DOHH2 (cell line): Measurements from ENCODE around the gene RESP18.

Experiments used
- EZH2phosphoT487 ChIP-seq: fragments of 200-600 bp; sonication (generic); IDR thresholded peaks from 2 replicates; pipeline ENCODE4 v1.6.1; 2017; ENCODE audit warnings: borderline replicate concordance, mild to moderate bottlenecking, antibody characterized with exemption, low read length, moderate library complexity, mixed read lengths
- TF ChIP-seq, protein P1 (sequence below): fragments of 200-600 bp; sonication (generic); IDR thresholded peaks from one replicate; pipeline ENCODE4 v1.5.1; 2014; ENCODE audit warnings: antibody characterized with exemption, mild to moderate bottlenecking, low read depth, low read length; ENCODE audit not compliant: poor library complexity, severe bottlenecking

DNA sequence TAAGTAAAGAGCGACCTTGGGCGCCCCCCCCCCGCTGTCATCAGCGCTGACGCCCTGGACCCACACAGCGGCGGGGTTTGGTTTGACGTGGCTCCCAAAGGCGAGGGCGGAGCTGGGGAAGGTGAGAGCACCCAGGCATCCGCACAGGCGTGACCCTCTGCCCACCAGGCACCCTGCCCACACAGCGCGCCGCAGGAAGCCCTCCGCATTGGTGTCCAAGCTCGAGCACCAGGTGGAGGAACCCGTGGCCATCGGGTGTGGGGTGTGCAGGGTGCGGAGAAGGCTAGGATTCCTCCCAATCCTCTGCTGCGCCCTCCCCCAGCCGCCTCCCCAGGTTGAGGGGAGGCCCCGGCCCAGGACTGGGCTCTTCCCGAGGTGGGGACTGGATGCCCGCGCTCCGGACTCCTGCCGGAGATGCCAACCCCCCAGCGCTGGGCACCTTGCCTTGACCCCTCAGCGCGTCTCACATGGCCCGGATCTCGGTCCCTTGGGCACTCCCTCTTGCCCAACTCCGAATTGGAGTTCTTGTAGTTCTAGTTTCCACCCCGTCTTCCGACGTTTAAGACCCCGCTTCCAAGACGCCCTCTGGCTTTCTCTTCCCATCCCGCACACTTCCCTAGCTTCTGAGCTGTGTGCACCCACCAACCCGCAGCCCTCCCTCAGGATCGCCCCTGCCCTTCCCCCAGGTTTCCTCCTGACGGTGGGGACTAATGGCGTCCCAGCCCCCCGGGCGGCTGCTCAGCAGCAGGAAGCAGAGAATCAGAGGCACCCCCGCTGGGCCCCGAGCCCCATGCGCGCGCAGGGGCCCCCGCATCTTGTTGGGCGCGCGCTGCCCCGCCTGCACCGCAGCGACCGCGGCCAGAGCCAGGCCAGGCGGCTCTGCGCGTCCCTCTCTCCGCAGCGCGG, 25.9 kb upstream of the RESP18 start:
- TF ChIP-seq, protein P1, sequence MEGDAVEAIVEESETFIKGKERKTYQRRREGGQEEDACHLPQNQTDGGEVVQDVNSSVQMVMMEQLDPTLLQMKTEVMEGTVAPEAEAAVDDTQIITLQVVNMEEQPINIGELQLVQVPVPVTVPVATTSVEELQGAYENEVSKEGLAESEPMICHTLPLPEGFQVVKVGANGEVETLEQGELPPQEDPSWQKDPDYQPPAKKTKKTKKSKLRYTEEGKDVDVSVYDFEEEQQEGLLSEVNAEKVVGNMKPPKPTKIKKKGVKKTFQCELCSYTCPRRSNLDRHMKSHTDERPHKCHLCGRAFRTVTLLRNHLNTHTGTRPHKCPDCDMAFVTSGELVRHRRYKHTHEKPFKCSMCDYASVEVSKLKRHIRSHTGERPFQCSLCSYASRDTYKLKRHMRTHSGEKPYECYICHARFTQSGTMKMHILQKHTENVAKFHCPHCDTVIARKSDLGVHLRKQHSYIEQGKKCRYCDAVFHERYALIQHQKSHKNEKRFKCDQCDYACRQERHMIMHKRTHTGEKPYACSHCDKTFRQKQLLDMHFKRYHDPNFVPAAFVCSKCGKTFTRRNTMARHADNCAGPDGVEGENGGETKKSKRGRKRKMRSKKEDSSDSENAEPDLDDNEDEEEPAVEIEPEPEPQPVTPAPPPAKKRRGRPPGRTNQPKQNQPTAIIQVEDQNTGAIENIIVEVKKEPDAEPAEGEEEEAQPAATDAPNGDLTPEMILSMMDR: no peak
- TF ChIP-seq EZH2phosphoT487: no peak
